GM19240 (cell line): ENCODE data around the gene MTRFR.
"Not testable (repeated sequence)": the region's sequence is repeated elsewhere in the genome, so short reads cannot be mapped to it uniquely, and the experiment has no call there.

Source experiments
- DNase-seq: peaks from one replicate; pipeline ENCODE4 v3.0.0; 2011; ENCODE audit warnings: low spot score; ENCODE audit not compliant: insufficient read length

MTRFR gene

GRCh38 chr12:123232807-123233504, at the start of gene MTRFR, which contains the start of gene MPHOSPH9:
MTRFR (plus strand) TSS chr12:123233436; CDS start chr12:123253675, 20,239 bp downstream.
MPHOSPH9 (minus strand) TSS chr12:123233141; CDS start chr12:123230364, 2,777 bp downstream.
- DNase-seq: peak; percentile 70

GRCh38 chr12:123187637-123188036, 45.6 kb upstream of the MTRFR start:
- DNase-seq: no peak

GRCh38 chr12:123199936-123200335, 33.3 kb upstream of the MTRFR start:
- DNase-seq: no peak

GRCh38 chr12:123200414-123200813, 32.8 kb upstream of the MTRFR start:
- no peak for DNase-seq

- not testable (repeated sequence) for DNase-seq
These were observed 26.4 kb upstream of the MTRFR start for GRCh38 chr12:123206794-123207193.

- DNase-seq: not testable (repeated sequence)
These were observed 25.4 kb upstream of the MTRFR start for GRCh38 chr12:123207815-123208214.

- DNase-seq: no peak
These were observed 10.0 kb upstream of the MTRFR start for GRCh38 chr12:123223241-123223668.

GRCh38 chr12:123225443-123225842, 7.8 kb upstream of the MTRFR start:
- DNase-seq: no peak

- DNase-seq: no peak
These were observed 5.5 kb upstream of the MTRFR start for GRCh38 chr12:123227581-123228258.

- no peak for DNase-seq
These were observed 4.2 kb upstream of the MTRFR start for GRCh38 chr12:123229051-123229450.

GRCh38 chr12:123231931-123232330, 1.3 kb upstream of the MTRFR start:
- no peak for DNase-seq

GRCh38 chr12:123232472-123232806, 797 bp upstream of the MTRFR start:
- no peak for DNase-seq

- no peak for DNase-seq
These were observed 471 bp downstream of the MTRFR start for GRCh38 chr12:123233505-123234308.

- DNase-seq: no peak
These were observed 4.6 kb downstream of the MTRFR start for GRCh38 chr12:123237646-123238329.

GRCh38 chr12:123238330-123238682, 5.1 kb downstream of the MTRFR start:
- no peak for DNase-seq

GRCh38 chr12:123238961-123239360, 5.7 kb downstream of the MTRFR start:
- no peak for DNase-seq

GRCh38 chr12:123242116-123242904, 9.1 kb downstream of the MTRFR start:
- no peak for DNase-seq

GRCh38 chr12:123243671-123244262, 10.5 kb downstream of the MTRFR start:
- DNase-seq: no peak

GRCh38 chr12:123245678-123246077, 12.4 kb downstream of the MTRFR start:
- DNase-seq: no peak

GRCh38 chr12:123248129-123248528, 14.9 kb downstream of the MTRFR start:
- DNase-seq: not testable (repeated sequence)
